GM23338 (cell line): ENCODE results near the gene DCLK1. TPM values are rescaled to one million over a fixed set of nuclear protein-coding genes. Genes with fewer than 3 reads are reported as not detected.

Source experiments
- ATAC-seq: fragments of 200-7000 bp; cut with Tn5 transposase; 3 replicates; pipeline ENCODE4 v1.9.1; 2020
- DNase-seq: peaks from one replicate; pipeline ENCODE4 v3.0.0-alpha.2; 2015; ENCODE audit warnings: low spot score
- H2AFZ ChIP-seq: fragments of 200-600 bp; sonication (generic); 2 replicates; pipeline ENCODE4 v1.8.0; 2016; ENCODE audit warnings: antibody characterized with exemption, mild to moderate bottlenecking, moderate library complexity
- H3F3A ChIP-seq: fragments of 200-600 bp; sonication (generic); replicated peaks from 2 replicates; pipeline ENCODE4 v1.8.0; 2017; ENCODE audit warnings: antibody characterized with exemption, mixed run types, low read depth
- H3K27ac ChIP-seq: fragments of 200-600 bp; sonication (generic); 2 replicates; pipeline ENCODE4 v1.6.1; 2016; ENCODE audit warnings: low read depth
- H3K27me3 ChIP-seq: fragments of 200-600 bp; sonication (generic); 2 replicates; pipeline ENCODE4 v1.8.0; 2016; ENCODE audit warnings: mild to moderate bottlenecking, mixed run types, moderate library complexity; ENCODE audit not compliant: insufficient read depth
- H3K36me3 ChIP-seq: fragments of 200-600 bp; sonication (generic); 2 replicates; pipeline ENCODE4 v1.8.0; 2016; ENCODE audit warnings: mild to moderate bottlenecking; ENCODE audit not compliant: insufficient read depth
- H3K4me1 ChIP-seq: fragments of 200-600 bp; sonication (generic); 2 replicates; pipeline ENCODE4 v1.8.0; 2016; ENCODE audit warnings: mild to moderate bottlenecking, moderate library complexity; ENCODE audit not compliant: insufficient read depth
- H3K4me2 ChIP-seq: fragments of 200-600 bp; sonication (generic); 2 replicates; pipeline ENCODE4 v1.7.1; 2017; ENCODE audit warnings: mixed run types
- H3K4me3 ChIP-seq: fragments of 200-600 bp; sonication (generic); 2 replicates; pipeline ENCODE4 v1.6.1; 2016; ENCODE audit warnings: mixed run types
- H3K79me2 ChIP-seq: fragments of 200-600 bp; sonication (generic); replicated peaks from 2 replicates; pipeline ENCODE4 v1.8.0; 2017; ENCODE audit warnings: mild to moderate bottlenecking; ENCODE audit not compliant: insufficient read depth
- H3K9me2 ChIP-seq: fragments of 200-600 bp; sonication (generic); 2 replicates; pipeline ENCODE4 v1.8.0; 2017; ENCODE audit not compliant: insufficient read depth
- H4K20me1 ChIP-seq: fragments of 200-600 bp; sonication (generic); replicated peaks from 2 replicates; pipeline ENCODE4 v1.8.0; 2017; ENCODE audit warnings: mild to moderate bottlenecking; ENCODE audit not compliant: insufficient read depth
- H3K27ac Mint-ChIP-seq: 2 replicates; pipeline ENCODE4 v1.8.0; 2020; ENCODE audit warnings: inconsistent platforms, mild to moderate bottlenecking, moderate library complexity, mixed read lengths
- H3K27me3 Mint-ChIP-seq: 3 replicates; pipeline ENCODE4 v1.8.0; 2022; ENCODE audit warnings: low read depth, mild to moderate bottlenecking, moderate library complexity, mixed read lengths, inconsistent platforms; ENCODE audit not compliant: insufficient read depth, poor library complexity
- H3K36me3 Mint-ChIP-seq: 3 replicates; pipeline ENCODE4 v1.8.0; 2021; ENCODE audit warnings: low read depth, mild to moderate bottlenecking, inconsistent platforms, moderate library complexity, mixed read lengths
- H3K4me1 Mint-ChIP-seq: 3 replicates; pipeline ENCODE4 v1.8.0; 2020; ENCODE audit warnings: mild to moderate bottlenecking, inconsistent platforms, mixed read lengths
- H3K4me3 Mint-ChIP-seq: 3 replicates; pipeline ENCODE4 v1.8.0; 2021; ENCODE audit warnings: moderate library complexity, mild to moderate bottlenecking, inconsistent platforms, mixed read lengths
- H3K9me3 Mint-ChIP-seq: 3 replicates; pipeline ENCODE4 v1.8.0; 2020; ENCODE audit warnings: moderate library complexity, mild to moderate bottlenecking, inconsistent platforms, mixed read lengths
- CREB1 ChIP-seq: fragments of 250-450 bp; sonication (Bioruptor Pico); IDR thresholded peaks from 2 replicates; pipeline ENCODE4 v1.5.0; 2020; ENCODE audit warnings: low read depth, mild to moderate bottlenecking, moderate library complexity
- ETS1 ChIP-seq: IDR thresholded peaks from 2 replicates; pipeline ENCODE4 v1.6.1; 2016; ENCODE audit warnings: antibody characterized with exemption
- NANOG ChIP-seq: IDR thresholded peaks from 2 replicates; pipeline ENCODE4 v1.6.1; 2016; ENCODE audit warnings: antibody characterized with exemption, borderline replicate concordance
- POLR2AphosphoS5 ChIP-seq: IDR thresholded peaks from 2 replicates; pipeline ENCODE4 v1.6.1; 2016; ENCODE audit warnings: antibody characterized with exemption, low read depth
- REST ChIP-seq: IDR thresholded peaks from one replicate; pipeline ENCODE4 v1.6.1; 2018; ENCODE audit warnings: antibody characterized with exemption; ENCODE audit not compliant: unreplicated experiment
- ZNF114 ChIP-seq: fragments of 250-450 bp; sonication (Bioruptor Pico); IDR thresholded peaks from 2 replicates; pipeline ENCODE4 v1.5.0; 2020; ENCODE audit warnings: mild to moderate bottlenecking, moderate library complexity
- polyA plus RNA-seq: library from polyadenylated mRNA; unstranded; fragments of >200 nt; fragmentation: Nextera tagmentation; extraction: Ambion mirVana; gene quantifications from 2 replicates; pipeline ENCODE4 v1.2.1, GENCODE V29; 2016
- total RNA-seq: library from RNA; depleted of rRNA; stranded (reverse); fragments of >200 nt; shearing (Covaris generic); gene quantifications from 2 replicates; pipeline ENCODE4 v1.2.3, GENCODE V29; 2014
- TF ChIP-seq, protein P1 (sequence below), 2 experiments: fragments of 200-600 bp in 1 of 2; sonication (generic) in 1 of 2; conservative IDR thresholded peaks; 2 replicates each; pipeline versions ENCODE4 v1.5.1 to v1.6.1; 2016 to 2017; ENCODE audit warnings: antibody characterized with exemption in 2 of 2, low read depth in 2 of 2, mild to moderate bottlenecking in 2 of 2, moderate library complexity in 1 of 2
- TF ChIP-seq, protein P2 (sequence below): fragments of 250-450 bp; sonication (Bioruptor Pico); IDR thresholded peaks from 2 replicates; pipeline ENCODE4 v1.5.0; 2020; ENCODE audit warnings: mild to moderate bottlenecking, moderate library complexity

Gene DCLK1
- total and polyA plus RNA-seq, 2 experiments from 2014 or later: 13.1 to 57.7 TPM

DNA sequence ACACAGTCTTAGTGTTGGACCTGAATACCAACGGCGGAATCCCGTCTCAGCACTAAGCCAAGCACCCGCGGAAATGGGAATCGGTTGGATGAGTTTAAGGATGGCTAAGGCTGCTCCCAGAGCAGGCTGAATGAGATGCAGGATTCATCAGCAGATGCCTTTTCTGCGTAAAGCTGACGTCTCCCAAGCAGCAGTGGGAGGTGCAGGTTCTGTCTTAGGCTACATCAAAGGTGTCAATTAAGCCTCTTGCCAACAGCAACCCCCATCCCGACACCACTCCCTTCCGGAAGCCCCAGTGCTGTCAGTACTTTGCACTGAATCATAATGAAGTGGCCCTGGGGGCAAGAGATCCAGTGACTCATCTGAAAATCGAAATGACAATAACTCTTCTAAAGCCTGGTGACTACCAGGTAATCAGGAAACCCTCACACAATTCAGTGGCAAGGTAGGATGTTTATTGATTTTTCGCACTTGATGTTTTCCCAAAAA is 275.6 kb downstream of the DCLK1 start:
- 0 out of 2 replicates have a peak, but pooled peaks cover 4% of the 10 kb centered on the region for H3K9me2 ChIP-seq
- no peaks in the 10 kb centered on the region for H4K20me1 ChIP-seq
- H3K4me1 Mint-ChIP-seq: peaks cover 80% of the 10 kb centered on the region
- H3K36me3 ChIP-seq: no peaks in the 10 kb centered on the region
- H3K79me2 ChIP-seq: peaks cover 26% of the 10 kb centered on the region
- H3K4me2 ChIP-seq: peak overlapping the region; percentile 64
- peaks cover 19% of the 10 kb centered on the region for H3F3A ChIP-seq
- H3K36me3 Mint-ChIP-seq: peaks cover 31% of the 10 kb centered on the region
- peaks cover 61% of the 10 kb centered on the region for H3K4me1 ChIP-seq
- H3K27me3 ChIP-seq: no peaks in the 10 kb centered on the region
- H3K27me3 Mint-ChIP-seq: peaks cover 2% of the 10 kb centered on the region
- TF ChIP-seq NANOG: peak; percentile 85; the same call in 1 of the 2 replicates
- peak; percentile 59 for TF ChIP-seq ETS1
- TF ChIP-seq ZNF114 (CRISPR knock-in tag): no peak
- TF ChIP-seq REST: no peak
- TF ChIP-seq, protein P1, sequence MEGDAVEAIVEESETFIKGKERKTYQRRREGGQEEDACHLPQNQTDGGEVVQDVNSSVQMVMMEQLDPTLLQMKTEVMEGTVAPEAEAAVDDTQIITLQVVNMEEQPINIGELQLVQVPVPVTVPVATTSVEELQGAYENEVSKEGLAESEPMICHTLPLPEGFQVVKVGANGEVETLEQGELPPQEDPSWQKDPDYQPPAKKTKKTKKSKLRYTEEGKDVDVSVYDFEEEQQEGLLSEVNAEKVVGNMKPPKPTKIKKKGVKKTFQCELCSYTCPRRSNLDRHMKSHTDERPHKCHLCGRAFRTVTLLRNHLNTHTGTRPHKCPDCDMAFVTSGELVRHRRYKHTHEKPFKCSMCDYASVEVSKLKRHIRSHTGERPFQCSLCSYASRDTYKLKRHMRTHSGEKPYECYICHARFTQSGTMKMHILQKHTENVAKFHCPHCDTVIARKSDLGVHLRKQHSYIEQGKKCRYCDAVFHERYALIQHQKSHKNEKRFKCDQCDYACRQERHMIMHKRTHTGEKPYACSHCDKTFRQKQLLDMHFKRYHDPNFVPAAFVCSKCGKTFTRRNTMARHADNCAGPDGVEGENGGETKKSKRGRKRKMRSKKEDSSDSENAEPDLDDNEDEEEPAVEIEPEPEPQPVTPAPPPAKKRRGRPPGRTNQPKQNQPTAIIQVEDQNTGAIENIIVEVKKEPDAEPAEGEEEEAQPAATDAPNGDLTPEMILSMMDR (conservative IDR thresholded peaks at IDR 0.05; ENCODE audit: low read depth in 2 of 2): no peak; a peak in 1 of 4 replicates
- peak; percentile 34; the same call in 1 of the 2 replicates for TF ChIP-seq POLR2AphosphoS5
- peak; percentile 83 for TF ChIP-seq CREB1 (CRISPR knock-in tag)
- peak overlapping the region; percentile 66 for H3K4me3 Mint-ChIP-seq
- H3K27ac ChIP-seq: peak overlapping the region; percentile 99
- no peaks in the 10 kb centered on the region for H3K9me3 Mint-ChIP-seq
- peak; percentile 84 for ATAC-seq
- H2AFZ ChIP-seq: no peak overlapping the region
- peak overlapping the region; percentile 42 for H3K4me3 ChIP-seq
- peak overlapping the region; percentile 97 for H3K27ac Mint-ChIP-seq
- DNase-seq: peak; percentile 96

DNA sequence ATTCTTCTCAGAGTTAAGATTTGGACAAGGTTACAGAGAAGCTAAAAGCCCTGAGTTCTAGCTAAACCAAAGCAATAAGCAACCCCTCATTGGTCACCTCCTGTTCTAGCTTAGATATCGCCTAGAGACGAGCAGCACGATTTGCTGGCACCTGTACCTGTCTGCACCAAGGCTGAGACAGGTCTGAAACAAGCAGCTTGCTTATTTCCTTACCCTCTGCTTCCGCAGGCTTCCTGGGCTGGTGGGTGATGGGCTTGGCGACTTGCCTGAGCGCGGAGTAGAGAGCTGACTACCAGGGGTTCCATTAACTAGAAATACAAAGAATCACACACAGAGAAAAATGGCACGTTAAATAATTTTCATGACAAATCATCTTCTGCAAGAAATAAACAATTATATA is 276.9 kb downstream of the DCLK1 start:
- Mint-ChIP-seq H3K27me3 (peaks cover 2% of the 10 kb centered on the region), H3K9me3 (no peaks in the 10 kb centered on the region), H3K27ac (peak overlapping the region; percentile 82; the same call in 1 of the 2 replicates), H3K4me1 (peaks cover 78% of the 10 kb centered on the region), H3K4me3 (peak overlapping the region; percentile 66), H3K36me3 (peaks cover 35% of the 10 kb centered on the region)
- H3F3A ChIP-seq: peaks cover 19% of the 10 kb centered on the region
- H4K20me1 ChIP-seq: no peaks in the 10 kb centered on the region
- H3K79me2 ChIP-seq: peaks cover 31% of the 10 kb centered on the region
- DNase-seq: no peak
- peaks cover 61% of the 10 kb centered on the region for H3K4me1 ChIP-seq
- H3K27ac ChIP-seq: no peak overlapping the region
- H3K4me2 ChIP-seq: peak overlapping the region; percentile 64
- 0 out of 2 replicates have a peak, but pooled peaks cover 4% of the 10 kb centered on the region for H3K9me2 ChIP-seq
- H2AFZ ChIP-seq: no peak overlapping the region
- peak overlapping the region; percentile 42; the same call in 1 of the 2 replicates for H3K4me3 ChIP-seq
- ATAC-seq: no peak
- no peaks in the 10 kb centered on the region for H3K27me3 ChIP-seq
- no peaks in the 10 kb centered on the region for H3K36me3 ChIP-seq
- no peak for TF ChIP-seq POLR2AphosphoS5
- TF ChIP-seq, protein P2, sequence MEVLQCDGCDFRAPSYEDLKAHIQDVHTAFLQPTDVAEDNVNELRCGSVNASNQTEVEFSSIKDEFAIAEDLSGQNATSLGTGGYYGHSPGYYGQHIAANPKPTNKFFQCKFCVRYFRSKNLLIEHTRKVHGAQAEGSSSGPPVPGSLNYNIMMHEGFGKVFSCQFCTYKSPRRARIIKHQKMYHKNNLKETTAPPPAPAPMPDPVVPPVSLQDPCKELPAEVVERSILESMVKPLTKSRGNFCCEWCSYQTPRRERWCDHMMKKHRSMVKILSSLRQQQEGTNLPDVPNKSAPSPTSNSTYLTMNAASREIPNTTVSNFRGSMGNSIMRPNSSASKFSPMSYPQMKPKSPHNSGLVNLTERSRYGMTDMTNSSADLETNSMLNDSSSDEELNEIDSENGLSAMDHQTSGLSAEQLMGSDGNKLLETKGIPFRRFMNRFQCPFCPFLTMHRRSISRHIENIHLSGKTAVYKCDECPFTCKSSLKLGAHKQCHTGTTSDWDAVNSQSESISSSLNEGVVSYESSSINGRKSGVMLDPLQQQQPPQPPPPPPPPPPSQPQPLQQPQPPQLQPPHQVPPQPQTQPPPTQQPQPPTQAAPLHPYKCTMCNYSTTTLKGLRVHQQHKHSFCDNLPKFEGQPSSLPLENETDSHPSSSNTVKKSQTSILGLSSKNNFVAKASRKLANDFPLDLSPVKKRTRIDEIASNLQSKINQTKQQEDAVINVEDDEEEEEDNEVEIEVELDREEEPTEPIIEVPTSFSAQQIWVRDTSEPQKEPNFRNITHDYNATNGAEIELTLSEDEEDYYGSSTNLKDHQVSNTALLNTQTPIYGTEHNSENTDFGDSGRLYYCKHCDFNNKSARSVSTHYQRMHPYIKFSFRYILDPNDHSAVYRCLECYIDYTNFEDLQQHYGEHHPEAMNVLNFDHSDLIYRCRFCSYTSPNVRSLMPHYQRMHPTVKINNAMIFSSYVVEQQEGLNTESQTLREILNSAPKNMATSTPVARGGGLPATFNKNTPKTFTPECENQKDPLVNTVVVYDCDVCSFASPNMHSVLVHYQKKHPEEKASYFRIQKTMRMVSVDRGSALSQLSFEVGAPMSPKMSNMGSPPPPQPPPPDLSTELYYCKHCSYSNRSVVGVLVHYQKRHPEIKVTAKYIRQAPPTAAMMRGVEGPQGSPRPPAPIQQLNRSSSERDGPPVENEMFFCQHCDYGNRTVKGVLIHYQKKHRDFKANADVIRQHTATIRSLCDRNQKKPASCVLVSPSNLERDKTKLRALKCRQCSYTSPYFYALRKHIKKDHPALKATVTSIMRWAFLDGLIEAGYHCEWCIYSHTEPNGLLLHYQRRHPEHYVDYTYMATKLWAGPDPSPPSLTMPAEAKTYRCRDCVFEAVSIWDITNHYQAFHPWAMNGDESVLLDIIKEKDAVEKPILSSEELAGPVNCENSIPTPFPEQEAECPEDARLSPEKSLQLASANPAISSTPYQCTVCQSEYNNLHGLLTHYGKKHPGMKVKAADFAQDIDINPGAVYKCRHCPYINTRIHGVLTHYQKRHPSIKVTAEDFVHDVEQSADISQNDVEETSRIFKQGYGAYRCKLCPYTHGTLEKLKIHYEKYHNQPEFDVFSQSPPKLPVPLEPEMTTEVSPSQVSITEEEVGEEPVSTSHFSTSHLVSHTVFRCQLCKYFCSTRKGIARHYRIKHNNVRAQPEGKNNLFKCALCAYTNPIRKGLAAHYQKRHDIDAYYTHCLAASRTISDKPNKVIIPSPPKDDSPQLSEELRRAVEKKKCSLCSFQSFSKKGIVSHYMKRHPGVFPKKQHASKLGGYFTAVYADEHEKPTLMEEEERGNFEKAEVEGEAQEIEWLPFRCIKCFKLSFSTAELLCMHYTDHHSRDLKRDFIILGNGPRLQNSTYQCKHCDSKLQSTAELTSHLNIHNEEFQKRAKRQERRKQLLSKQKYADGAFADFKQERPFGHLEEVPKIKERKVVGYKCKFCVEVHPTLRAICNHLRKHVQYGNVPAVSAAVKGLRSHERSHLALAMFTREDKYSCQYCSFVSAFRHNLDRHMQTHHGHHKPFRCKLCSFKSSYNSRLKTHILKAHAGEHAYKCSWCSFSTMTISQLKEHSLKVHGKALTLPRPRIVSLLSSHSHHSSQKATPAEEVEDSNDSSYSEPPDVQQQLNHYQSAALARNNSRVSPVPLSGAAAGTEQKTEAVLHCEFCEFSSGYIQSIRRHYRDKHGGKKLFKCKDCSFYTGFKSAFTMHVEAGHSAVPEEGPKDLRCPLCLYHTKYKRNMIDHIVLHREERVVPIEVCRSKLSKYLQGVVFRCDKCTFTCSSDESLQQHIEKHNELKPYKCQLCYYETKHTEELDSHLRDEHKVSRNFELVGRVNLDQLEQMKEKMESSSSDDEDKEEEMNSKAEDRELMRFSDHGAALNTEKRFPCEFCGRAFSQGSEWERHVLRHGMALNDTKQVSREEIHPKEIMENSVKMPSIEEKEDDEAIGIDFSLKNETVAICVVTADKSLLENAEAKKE (CRISPR knock-in tag): no peak
